HepG2 (cell line): ENCODE measurements around the gene ZNF630.

Experiments
- ARNT ChIP-seq: fragments of 450-650 bp; IDR thresholded peaks from 2 replicates; pipeline ENCODE4 v1.6.1; 2017
- CHCHD3 ChIP-seq: sonication (generic); formaldehyde crosslinking; IDR thresholded peaks from 2 replicates; pipeline ENCODE4 v1.8.0; 2022; ENCODE audit warnings: mild to moderate bottlenecking, missing genetic modification reagents, moderate library complexity
- EP300 ChIP-seq, 3 experiments: sonication (generic) in 1 of 3; formaldehyde crosslinking in 1 of 3; IDR thresholded peaks; 2 replicates each; pipeline versions ENCODE4 v1.5.1 to v1.6.1; 2011 to 2020; ENCODE audit warnings: low read depth in 2 of 3, low read length in 2 of 3, borderline replicate concordance in 1 of 3, improper control_type of control experiment in 1 of 3, mild to moderate bottlenecking in 1 of 3, missing genetic modification reagents in 1 of 3, moderate library complexity in 1 of 3
- FOXK2 ChIP-seq: fragments of 450-650 bp; IDR thresholded peaks from 2 replicates; pipeline ENCODE4 v1.6.1; 2016
- PCBP1 ChIP-seq: fragments of 200-400 bp; formaldehyde crosslinking; IDR thresholded peaks from 2 replicates; pipeline ENCODE4 v1.6.1; 2017; ENCODE audit warnings: mild to moderate bottlenecking, low read depth, low read length, borderline replicate concordance
- PPARG ChIP-seq: conservative IDR thresholded peaks from 2 replicates; pipeline ENCODE4 v1.6.1; 2016; ENCODE audit warnings: missing biosample characterization, missing genetic modification reagents
- ZKSCAN1 ChIP-seq: fragments of 150-350 bp; IDR thresholded peaks from 2 replicates; pipeline ENCODE4 v1.6.1; 2014; ENCODE audit warnings: low read length
- ZNF562 ChIP-seq: sonication (generic); formaldehyde crosslinking; IDR thresholded peaks from 2 replicates; pipeline ENCODE4 v1.8.0; 2022; ENCODE audit warnings: missing genetic modification reagents, borderline replicate concordance
- TF ChIP-seq, protein P1 (sequence below): sonication (generic); formaldehyde crosslinking; IDR thresholded peaks from 2 replicates; pipeline ENCODE4 v1.5.0; 2020; ENCODE audit warnings: missing genetic modification reagents

GRCh38 chrX:48046846-48047245 is 24.6 kb downstream of the ZNF630 start:
- no peak for TF ChIP-seq PCBP1
- no peak for TF ChIP-seq EP300 (IDR thresholded peaks at IDR 0.05; ENCODE audit: low read depth in 2 of 2, low read length in 2 of 2)
- TF ChIP-seq EP300 (CRISPR knock-in tag; IDR thresholded peaks at IDR 0.05; ENCODE audit: borderline replicate concordance): no peak
- no peak for TF ChIP-seq CHCHD3 (CRISPR knock-in tag)
- no peak for TF ChIP-seq ZNF562 (CRISPR knock-in tag)
- TF ChIP-seq, protein P1, sequence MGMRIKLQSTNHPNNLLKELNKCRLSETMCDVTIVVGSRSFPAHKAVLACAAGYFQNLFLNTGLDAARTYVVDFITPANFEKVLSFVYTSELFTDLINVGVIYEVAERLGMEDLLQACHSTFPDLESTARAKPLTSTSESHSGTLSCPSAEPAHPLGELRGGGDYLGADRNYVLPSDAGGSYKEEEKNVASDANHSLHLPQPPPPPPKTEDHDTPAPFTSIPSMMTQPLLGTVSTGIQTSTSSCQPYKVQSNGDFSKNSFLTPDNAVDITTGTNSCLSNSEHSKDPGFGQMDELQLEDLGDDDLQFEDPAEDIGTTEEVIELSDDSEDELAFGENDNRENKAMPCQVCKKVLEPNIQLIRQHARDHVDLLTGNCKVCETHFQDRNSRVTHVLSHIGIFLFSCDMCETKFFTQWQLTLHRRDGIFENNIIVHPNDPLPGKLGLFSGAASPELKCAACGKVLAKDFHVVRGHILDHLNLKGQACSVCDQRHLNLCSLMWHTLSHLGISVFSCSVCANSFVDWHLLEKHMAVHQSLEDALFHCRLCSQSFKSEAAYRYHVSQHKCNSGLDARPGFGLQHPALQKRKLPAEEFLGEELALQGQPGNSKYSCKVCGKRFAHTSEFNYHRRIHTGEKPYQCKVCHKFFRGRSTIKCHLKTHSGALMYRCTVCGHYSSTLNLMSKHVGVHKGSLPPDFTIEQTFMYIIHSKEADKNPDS (CRISPR knock-in tag): no peak
- TF ChIP-seq FOXK2: no peak
- TF ChIP-seq ZKSCAN1: no peak
- no peak for TF ChIP-seq PPARG
- TF ChIP-seq ARNT: no peak
